NCI-H2171 treated with DMSO at 0.1 percent for 48 hours (cell line): ENCODE results near the gene RNF151.

Source experiments
- DNase-seq: peaks from one replicate; lab custom pipeline; 2025; lab: John Stamatoyannopoulos, UW

The RNF151 gene

GRCh38 chr16:1991588-1991947, 24.9 kb downstream of the RNF151 start:
- no peak for DNase-seq

DNA sequence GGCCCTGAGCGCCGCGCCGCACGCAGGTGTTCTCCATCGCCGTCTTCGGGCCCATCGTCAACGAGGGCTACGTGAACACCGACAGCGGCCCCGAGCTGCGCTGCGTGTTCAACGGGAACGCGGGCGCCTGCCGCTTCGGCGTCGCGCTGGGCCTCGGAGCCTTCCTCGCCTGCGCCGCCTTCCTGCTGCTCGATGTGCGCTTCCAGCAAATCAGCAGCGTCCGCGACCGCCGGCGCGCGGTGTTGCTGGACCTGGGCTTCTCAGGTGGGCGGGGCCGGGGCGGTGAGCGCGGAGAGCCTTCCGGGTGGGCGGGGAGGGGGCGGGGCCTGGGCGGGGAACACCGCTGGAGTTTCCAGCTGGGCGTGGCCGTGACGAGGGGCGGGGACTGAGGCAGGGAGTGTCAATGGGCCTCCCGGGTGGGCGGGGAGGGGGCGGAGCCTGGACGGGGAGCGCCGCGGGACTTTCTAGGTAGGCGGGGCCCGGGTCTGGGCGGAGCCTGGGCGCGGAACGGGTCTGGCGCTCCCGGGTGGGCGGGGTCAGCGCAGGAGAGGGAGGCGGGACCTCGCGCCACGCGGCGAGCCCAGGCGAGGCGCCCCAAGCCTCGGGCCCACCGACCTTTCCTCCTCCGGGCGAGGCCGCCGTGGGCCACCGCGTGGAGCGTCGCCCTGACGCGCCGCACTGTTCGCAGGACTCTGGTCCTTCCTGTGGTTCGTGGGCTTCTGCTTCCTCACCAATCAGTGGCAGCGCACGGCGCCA, 25.5 kb downstream of the RNF151 start:
- DNase-seq, result no peak

DNA sequence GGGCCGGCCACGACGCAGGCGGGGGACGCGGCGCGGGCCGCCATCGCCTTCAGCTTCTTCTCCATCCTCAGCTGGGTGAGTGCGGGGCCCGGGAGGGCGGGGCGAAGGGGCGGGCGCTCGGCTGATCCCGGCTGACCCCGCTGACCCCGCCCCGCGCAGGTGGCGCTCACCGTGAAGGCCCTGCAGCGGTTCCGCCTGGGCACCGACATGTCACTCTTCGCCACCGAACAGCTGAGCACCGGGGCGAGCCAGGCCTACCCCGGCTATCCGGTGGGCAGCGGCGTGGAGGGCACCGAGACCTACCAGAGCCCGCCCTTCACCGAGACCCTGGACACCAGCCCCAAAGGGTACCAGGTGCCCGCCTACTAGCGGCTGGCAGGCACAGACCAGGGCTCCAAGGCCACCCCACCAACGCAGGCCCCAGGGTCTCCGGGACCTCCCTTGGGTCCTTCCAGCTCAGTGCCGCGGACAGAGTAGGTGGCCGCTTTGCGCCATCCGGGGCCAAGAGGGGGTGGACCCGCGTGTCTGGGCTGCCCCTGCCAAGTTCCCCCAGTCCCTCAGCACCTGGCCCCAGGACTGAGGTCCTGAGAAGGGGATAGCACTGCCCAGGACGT, 26.2 kb downstream of the RNF151 start:
- DNase-seq, result no peak

- DNase-seq, result no peak
These were observed 27.1 kb downstream of the RNF151 start for GRCh38 chr16:1993731-1994131.

- no peak for DNase-seq
These were observed 31.1 kb downstream of the RNF151 start for GRCh38 chr16:1997494-1998359.

DNA sequence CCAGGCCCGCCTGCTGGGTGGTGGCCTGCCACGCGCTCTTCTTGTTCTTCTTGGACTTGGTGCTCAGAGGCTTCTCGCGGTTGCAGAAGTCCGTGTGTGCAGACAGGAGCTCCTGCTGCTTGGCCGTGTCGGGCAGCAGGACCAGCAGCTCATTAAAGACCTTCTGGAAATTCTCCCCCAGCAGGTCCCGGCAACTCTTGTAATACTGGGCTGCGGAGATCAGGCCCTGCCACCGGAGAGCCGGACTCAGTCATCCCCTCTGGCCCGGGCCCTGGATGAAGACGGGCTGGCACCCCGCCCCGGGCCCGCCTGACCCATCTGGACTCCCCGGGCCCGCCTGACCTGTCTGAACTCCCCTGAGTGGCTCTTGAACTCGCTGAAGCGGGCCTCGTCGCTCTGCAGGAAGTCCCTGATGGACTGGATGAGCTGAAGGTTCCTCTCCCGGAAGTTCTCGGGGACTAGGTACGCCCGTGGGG, 31.7 kb downstream of the RNF151 start:
- DNase-seq, result no peak

DNA sequence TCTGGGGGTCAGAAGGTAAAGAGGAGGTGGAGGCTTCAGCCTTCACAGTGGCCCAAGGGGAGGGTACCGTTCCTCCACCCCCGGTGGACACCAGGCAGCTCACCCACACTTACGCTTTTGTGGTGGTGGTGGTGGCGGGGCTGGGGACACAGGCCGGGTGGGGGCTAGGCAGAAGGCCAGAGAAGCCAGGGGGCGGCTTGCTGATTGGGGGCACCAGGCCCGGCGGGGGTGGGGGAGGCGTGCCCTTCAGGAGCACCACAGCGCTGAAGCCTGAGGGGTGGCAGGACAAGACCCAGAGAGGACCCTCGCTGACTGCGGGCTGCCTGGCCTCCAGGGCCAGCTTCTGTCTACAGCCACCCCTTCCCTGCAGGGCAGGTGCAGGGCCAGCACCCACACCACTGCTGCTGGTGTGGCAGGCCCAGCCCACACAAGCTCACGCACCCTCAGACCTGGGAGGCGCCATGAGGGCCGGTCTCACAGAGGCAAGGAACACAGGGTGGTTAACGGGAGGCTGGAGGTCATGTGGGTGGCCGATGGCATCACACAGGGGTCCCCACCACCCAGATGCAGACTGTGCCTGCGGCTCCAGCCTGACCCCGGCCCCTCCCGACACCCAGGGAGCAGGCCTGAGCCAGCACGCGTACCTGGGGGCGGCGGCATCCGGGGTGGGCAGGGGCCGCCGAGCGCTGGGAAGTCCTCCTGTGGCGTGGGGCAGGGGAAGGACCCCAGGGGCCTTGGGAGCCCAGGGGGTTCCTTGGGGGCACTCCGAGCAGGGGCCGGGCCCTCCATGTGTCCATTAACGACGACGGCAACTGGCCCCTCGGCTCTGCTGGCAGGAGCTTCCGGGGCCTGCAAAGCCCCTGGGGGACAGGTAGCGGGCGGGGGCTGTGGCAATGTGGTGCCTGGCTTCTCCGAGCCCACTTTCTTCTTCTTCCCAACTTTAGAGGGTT, 32.5 kb downstream of the RNF151 start:
- no peak for DNase-seq

- DNase-seq, result no peak
These were observed 33.3 kb downstream of the RNF151 start for GRCh38 chr16:1999866-2000514.

GRCh38 chr16:2001035-2001434, 34.4 kb downstream of the RNF151 start:
- no peak for DNase-seq

DNA sequence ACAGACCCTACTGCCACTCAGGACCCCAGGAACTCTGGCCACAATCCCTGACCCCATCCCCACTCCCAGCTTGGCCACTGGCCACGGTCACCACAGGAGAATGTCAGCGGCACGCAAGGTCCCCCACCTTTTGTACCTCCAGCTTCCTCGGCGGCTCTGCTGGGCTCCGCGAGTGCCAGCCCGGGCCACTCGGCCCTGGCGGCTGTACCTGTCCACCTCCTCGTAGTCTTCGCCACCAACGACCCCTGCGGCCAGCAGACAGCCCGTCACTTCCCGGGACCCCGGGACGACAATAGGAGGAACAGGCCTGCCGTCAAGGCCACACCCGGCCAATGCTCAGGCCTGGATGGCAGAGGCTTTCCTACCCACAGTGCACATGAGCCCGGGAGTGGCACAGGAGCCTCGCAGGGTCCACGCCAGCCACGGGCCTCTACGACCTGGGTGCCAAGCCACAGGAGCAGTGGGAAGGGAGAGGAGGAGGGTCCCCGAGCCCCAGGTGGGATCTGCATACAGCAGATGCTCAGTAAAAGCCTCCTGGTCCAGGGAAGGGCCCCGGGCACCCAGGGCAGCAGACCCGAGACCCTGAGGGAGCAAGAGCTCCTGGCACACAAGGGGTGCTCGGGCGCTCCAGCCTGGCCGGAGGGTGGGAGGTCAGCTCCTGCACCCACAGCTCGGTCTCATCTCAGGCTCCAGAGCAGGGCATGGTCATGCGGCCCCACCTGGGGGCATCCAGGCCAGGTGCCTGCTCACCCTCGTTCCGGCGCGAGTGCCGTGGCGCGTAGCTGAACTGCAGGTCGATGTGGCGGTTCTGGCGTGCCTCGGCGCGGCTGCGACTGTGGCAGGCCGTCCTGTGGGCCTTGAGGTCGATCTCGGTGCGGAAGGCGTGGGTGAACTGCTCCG, 35.0 kb downstream of the RNF151 start:
- no peak for DNase-seq

DNA sequence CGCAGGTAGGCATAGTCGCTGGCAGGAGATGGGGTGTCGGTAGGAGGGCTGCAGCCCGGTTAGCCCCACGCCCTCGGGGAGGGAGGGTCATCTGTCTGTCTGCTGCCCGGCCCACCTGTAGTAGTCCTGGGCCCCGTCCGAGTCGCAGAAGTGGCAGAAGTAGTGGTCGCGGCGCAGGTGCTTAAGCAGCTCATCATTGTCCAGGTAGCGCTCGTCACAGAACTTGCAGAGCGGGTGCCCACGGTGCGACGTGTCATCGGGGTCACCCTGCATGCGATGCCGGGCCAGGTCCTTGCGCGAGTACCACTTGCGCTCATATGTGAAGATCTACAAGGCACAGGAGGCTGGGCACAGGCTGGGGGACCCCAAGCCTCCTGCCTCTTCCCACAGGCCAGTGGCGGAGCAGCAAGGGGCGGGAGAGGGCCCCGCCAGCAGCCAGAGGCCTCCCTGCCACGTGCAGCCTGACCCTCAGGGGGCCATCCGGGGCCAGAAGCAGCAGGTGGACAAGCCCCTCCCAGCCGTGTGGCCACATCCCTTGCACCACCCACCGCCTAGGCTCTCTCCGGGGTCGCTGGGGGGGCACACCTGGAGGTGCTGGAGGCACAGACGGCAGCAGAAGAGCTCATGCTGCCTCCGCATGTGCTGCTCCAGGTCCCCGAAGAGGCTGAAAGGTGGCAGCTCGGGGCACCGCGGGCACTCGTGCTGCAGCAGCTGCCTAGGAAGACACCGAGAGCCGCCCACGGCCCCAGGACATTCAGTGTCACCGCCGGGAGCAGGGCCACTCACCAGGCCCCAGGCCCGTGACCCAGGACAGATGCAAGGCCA, 36.0 kb downstream of the RNF151 start:
- no peak for DNase-seq

GRCh38 chr16:2003231-2003826, 36.7 kb downstream of the RNF151 start:
- no peak for DNase-seq

- peak; percentile 94 for DNase-seq
These were observed 37.4 kb downstream of the RNF151 start for GRCh38 chr16:2003827-2004641.

- DNase-seq, result peak; percentile 60
These were observed 38.3 kb downstream of the RNF151 start for GRCh38 chr16:2004795-2005517.

- DNase-seq, result peak; percentile 29
These were observed 39.0 kb downstream of the RNF151 start for GRCh38 chr16:2005646-2006045.

DNA sequence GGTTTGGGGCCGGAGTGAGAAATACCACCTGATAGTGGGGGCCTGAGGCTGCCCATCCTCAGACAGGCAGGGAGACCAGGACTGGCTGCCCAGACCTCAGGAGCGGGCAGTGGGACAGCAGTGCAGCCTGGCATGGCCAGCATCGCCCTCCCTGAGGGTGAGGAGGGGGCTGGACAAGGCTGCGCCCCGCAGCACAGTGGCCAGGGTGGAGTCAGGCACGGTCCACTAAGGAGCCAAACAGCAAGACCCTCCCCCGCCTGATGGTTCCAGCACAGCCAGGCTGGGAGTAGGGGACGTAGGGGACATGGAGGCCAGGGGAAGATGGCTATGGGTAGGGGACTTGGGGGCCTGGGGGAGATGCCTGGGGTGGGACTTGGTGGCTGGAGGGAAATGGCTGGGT, 39.7 kb downstream of the RNF151 start:
- no peak for DNase-seq
